NCI-H446 treated with DMSO at 0.1 percent for 48 hours (cell line): Measurements from ENCODE around the gene SYNC.

Experiments
- DNase-seq: peaks from one replicate; lab custom pipeline; 2025; lab: John Stamatoyannopoulos, UW

The SYNC gene

DNA sequence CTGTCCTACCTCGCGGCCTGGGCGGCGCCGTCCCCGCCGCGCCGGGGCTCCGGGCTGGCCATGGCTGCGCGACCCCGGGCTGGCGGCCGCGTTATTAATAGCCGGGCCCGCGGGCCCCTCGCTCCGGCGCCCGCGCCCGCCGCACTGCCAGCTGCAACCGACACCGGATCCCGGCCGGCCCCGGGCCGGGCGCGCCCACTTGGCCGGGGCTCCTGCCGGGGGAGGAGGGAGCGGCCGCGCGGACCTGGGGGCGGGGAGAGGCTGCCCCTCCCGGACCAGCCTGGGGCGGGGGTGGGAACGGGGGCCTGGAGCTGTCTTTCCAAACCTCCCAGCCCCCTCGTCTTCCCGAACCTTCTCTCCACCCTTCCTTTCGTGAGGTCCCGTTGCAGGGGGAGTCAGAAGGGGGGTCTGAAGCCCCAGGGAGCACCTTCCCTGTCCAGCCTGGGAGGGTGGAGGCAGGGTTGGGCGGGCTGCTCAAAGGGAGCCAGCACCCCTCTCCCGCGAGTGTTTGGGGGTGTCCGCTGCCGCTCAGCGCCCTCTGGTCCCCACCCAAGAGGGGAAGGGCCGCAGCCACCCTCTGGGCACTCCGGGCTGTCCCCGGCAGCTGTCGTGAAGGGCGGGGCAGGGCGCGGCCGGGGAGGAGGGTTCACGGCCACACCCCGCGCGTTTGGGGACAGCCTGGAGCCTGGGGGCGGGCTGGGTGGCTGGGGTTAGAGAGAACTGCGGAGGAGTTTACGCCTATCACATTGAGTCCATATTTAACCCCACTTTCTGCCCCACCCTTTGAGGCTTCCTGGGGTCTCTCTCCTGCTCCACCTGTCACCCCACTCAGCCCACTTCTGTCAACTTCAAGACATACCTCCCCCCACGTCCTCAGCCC lies at the start of gene SYNC:
Gene SYNC (minus strand): TSS at position 172 of the 880 bp plus-strand sequence. CDS start 110 bp downstream, at position 62.
- no peak for DNase-seq

DNA sequence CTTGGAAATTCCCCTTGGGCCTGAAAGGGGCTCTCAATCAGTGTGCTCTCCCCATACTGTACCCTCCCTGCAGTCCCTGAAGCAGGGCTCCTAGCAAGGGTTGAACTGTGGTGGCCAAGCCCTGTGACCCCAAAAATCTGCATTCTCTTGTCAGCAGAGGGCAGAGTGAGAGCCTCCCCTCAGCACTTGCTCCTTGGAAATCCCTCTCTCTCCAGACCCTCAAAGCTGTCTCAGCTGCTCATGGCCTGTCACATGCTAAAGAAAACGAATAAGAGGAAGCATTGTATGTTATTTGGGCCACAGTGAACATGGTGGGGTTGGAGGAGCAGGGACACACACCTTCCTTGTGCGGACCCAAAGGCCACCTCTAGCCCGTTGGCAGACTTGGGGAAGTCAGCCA lies 47.2 kb upstream of the SYNC start:
- DNase-seq: no peak

- DNase-seq: no peak
These were observed 46.8 kb upstream of the SYNC start for GRCh38 chr1:32749332-32749731.

DNA sequence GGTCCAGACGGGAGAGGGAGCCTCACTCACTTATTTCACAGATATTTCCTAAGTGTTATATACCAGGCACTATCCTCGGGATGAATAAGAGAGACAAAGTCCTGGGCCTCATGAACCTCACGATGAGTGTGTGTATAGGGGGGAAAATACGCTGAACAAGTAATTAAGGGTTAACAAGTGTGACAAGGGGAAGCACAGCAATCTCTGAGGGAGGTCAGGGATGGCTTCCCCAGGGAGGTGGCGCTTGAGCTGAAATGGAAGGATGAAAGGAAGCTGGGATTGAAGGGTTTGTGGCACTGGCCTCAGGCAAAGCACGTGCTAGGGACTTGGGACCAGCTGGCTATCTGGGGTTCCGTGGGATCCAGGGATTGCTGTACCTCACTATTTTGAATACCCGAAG lies 46.4 kb upstream of the SYNC start:
- no peak for DNase-seq

DNA sequence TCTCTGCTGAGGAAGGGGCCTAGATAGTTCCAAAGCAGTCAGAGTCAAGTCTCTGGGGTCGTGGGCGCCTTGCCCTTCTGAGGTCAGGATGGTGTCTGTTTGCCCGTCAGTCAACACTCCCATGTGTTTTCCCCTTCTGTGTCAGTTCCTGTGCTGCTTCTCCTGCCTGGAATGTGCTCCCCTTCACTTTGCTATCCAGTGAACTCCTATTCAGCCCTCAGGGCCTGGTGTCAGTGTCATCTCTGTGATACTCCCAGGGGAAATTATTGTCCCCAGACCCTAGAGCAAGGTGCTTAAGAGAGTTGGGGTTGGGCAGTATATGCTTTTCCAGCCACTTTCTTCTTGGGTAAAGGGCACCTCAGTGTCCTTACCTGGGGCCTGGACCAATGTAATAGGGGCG lies 45.8 kb upstream of the SYNC start:
- DNase-seq: no peak

DNA sequence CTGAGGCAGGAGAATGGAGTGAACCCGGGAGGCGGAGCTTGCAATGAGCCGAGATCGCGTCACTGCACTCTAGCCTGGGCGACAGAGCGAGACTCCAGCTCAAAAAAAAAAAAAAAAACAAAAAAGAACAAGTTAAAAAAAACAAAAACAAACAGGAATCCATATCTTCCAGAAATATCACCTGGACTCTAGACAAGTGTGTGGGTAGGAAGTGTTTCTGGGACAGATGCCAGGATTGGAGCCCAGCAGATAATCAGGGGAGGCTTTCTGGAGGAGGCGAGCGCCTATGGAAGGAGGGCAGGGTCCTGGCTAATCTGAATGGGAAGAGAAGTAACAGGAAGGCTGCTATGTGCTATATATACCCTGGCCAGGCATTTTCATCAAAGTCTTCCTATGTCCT lies 43.6 kb upstream of the SYNC start:
- DNase-seq: no peak

DNA sequence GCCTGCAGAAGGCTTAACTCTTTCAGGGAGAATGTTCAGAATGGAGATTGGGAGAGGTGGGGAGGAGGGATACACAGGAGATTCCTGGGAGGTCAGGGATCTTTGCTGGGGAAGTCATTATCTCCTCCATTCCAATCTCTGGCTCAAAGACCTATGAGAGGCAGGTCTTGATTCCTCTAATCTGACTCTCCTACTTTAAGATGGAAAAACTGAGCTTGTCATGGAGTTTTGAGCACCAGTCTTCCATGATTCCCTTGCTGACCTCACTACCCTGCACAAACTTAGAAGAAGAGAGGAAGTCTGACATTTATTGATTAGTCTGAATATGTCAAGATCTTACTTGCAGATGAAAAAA lies 41.5 kb upstream of the SYNC start:
- DNase-seq: no peak

DNA sequence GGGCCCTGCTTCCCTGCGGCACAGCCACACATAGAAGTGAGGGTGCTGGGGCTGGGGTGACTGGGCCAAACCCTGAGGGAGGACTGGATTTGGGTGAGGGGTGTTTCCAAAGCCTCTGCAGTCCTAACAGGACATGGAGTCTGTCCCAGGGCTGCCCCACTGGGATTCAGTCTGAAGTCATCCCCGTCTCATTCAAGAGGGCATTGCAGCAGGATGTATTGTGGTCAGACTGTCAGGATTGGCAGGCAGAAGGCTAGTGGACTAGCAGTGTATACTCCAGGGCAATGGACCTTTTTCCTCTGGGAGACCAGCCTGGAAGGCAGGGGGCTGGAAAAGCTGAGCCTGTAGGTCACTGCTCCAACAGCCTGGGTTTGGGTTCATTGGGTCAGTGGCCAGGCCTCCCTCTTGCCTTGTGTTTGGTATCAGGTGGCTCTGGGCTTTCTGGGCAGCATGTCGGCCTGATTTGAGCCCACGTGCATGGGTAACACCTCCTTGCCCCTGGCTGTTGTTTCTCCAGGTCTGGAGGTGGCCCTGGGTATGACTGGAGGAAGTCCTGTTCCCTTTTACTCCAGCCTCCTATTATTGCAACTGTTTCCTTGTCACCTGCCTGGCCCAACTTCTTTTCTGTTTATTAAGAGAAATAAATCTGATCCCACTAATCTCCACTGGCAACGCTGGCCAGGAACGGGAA lies 41.0 kb upstream of the SYNC start:
- no peak for DNase-seq

DNA sequence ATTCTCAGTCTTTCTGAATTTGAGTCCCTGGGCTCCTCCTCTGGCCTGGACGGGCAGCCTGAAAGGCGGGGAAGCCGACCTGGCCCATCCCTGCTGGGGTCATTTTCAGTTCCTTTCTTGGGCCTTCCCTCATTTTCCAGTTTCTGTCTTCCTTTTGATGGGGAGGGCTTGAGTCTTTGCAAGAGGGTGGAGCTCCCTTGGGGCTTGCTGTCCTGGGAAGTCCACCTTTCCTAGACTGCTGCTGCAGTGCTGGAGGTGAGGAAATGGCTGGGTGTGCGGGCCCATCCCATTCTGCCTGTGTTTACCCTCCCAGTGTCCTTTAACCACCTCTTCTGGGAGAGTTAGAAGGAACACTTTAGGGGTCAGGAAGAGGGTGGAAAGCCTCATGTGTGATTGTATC lies 40.4 kb upstream of the SYNC start:
- DNase-seq: no peak

- DNase-seq: no peak
These were observed 39.8 kb upstream of the SYNC start for GRCh38 chr1:32742199-32742947.

DNA sequence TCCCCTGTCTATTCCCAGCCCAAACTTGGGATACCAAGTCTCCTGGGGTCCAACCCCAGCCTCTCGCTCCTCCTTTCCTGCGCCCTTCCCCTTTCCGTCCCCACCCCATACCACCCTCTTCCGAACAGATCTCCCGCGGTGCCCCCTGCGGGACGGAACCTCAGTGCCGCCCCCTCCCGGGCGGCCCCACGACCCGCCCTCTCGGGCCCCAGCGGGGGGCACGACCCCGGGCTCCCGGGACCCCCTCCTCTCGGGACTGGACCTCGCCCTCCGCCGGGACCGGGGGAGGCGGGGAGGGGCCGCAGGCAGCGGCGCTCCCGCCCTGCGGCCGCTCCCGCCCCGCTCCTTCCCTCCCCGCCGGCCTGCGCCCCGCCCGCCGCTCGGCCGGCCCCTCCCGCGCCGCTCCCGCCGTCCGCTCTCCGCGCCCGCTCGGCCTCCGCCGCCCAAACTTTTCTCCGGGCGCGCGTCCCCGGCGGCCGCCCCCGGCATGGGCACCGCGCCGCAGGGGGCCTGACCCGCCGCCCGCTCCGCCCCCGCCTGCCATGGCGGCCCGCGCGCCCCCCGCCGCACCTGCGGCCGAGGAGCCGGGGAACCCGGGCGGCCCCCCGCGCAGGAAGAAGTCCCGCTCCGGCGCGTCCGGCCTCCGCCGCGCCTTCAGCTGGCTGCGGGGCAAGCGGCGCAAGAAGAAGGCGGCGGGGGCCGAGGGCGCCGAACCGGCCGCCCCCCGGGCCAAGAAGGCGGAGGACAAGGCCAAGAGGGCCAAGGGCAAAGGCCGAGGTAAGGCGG lies 39.0 kb upstream of the SYNC start:
- no peak for DNase-seq

DNA sequence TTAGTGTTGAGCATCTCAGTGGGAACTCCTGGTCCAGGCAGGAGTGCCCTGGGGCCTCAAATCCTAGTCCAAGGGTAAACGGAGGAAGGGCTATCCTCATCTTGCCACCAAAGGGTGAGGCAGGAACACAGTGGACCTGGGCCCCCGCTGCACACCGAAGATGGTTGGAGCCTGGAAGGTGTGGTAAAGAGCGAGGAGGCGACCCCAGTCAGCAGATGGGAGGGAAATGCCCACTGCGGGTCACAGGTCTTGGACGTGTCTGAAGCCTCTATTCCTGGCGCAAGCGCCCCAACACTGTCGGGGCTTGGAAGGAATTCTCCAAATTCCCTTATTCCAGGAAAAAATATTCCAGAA lies 38.5 kb upstream of the SYNC start:
- no peak for DNase-seq

DNA sequence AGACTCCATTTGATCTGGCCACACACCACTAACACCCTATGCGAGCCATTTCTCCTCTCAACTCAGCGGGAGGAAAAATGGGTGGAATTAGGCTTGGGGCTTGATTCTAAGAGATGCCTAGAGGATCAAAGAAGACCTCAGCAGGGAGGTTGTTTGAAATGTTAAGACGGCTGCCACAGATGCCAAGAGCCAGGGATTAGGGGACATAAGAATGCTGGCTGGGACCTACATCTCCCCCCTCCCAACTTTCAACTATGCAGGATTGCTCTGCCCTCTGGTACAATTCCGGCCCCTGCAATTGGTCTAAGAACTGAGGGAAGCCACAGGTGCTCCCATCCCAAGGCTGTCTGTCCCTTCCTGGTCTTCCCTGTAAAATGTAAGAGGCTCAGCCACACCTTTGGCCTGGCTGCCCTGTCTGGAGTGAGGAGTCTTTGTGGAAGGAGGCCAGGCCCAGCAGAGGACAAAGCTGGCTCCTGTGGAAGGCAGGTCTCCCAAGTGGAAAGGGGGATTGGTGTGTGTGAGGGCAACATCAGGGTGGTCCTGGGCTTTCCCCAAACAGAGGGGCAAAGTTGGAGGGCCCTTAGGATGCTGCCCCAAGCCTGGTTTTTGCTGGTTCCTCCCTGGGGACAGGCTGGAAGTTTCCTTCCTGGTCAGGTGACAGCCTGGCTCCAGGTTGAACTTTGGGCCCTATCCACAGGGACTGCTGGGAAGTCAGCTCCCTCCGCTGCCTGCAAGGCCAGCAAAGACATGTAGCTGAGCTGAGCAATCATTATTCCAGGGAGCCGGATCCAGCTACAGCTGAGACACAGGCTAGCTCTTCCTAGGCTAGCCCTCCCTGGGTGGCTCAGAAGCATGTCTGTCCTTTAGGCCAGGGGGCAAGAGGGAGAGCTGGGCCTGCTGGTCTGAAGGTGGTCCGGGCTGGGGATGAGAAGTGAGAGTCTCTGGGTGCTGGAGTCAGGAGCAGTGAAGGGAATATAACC lies 34.5 kb upstream of the SYNC start:
- DNase-seq: no peak

- DNase-seq: no peak
These were observed 31.2 kb upstream of the SYNC start for GRCh38 chr1:32733582-32734321.

GRCh38 chr1:32729254-32730046 lies 26.9 kb upstream of the SYNC start:
- no peak for DNase-seq

GRCh38 chr1:32728413-32729077 lies 26.0 kb upstream of the SYNC start:
- DNase-seq: no peak

DNA sequence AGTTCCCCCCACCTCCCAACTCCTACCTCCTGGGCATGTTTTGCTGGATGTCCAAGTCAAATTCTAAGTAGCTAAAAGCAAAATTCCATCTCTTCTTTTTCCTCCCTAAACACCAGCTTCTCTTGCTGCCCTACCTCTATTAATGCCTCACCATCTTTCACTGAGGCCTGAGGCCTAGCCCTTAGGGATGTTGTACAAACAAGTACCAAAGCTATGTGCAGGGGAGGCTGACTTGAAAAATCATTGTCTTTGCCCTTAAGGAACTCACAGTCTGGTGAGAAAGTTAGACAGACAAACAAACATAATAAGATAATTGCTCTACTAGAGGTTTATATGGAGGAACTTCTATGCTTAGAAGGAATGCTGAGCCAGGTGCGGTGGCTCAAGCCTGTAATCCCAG lies 25.3 kb upstream of the SYNC start:
- DNase-seq: no peak

DNA sequence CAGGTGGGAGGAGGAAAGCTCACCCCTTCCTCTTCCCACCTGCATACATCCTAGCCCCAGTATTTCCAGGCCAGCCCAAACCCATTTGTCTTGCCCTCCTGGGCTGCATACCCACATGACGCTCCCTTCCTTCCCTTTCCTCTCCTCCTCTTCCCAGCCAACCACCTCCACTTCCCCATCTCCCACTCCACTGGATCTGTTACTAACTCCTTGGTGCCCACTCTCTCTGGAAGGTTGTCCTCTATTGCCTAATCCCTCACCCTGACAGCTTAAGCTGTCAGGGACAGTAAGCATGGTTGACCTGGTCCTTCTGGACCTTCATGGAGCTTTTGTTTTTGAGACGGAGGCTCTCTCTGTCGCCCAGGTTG lies 23.0 kb upstream of the SYNC start:
- DNase-seq: no peak
